ENCODE measurements around the gene SMCO4.

DNA sequence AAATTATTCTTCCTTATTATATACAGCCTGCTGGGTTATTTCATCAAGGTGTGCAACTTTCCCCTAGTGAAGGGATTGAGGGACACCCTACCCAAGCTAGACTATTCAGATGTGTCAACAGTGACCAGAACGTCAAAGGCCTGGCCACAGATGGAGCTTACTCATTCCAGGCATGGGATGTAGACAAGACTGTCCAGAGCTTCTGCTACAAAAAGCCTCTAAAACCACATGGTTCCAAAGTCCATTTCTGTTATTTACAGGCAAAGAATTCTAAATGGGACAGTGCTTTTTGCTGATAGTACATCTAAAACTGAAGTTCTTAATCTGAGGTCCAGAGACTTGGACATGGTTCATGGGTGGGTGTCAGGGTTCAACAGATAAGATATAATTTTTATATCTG, 9.7 kb upstream of the SMCO4 start:
- no peak for TF ChIP-seq POLR2AphosphoS5 (IDR thresholded peaks at IDR 0.05; ENCODE audit: low read depth, low read length)
- TF ChIP-seq, protein P1, sequence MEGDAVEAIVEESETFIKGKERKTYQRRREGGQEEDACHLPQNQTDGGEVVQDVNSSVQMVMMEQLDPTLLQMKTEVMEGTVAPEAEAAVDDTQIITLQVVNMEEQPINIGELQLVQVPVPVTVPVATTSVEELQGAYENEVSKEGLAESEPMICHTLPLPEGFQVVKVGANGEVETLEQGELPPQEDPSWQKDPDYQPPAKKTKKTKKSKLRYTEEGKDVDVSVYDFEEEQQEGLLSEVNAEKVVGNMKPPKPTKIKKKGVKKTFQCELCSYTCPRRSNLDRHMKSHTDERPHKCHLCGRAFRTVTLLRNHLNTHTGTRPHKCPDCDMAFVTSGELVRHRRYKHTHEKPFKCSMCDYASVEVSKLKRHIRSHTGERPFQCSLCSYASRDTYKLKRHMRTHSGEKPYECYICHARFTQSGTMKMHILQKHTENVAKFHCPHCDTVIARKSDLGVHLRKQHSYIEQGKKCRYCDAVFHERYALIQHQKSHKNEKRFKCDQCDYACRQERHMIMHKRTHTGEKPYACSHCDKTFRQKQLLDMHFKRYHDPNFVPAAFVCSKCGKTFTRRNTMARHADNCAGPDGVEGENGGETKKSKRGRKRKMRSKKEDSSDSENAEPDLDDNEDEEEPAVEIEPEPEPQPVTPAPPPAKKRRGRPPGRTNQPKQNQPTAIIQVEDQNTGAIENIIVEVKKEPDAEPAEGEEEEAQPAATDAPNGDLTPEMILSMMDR (IDR thresholded peaks at IDR 0.05), result no peak

Measured in Panc1 (cell line).